Effector memory CD4-positive, alpha-beta T cell (primary cell): ENCODE results near the gene RASGRF1.

Experiments
- DNase-seq, 3 donors: peaks; one replicate each; pipeline ENCODE4 v3.0.0-alpha.2; 2020
- H3K27ac ChIP-seq: 2 replicates; pipeline ENCODE4 v1.7.0; 2013; ENCODE audit warnings: mild to moderate bottlenecking, low read length, moderate library complexity; ENCODE audit not compliant: insufficient read depth, poor library complexity, severe bottlenecking
- H3K27me3 ChIP-seq: replicated peaks from 2 replicates; pipeline ENCODE4 v1.7.0; 2013; ENCODE audit warnings: mild to moderate bottlenecking, low read length; ENCODE audit not compliant: insufficient read depth, control insufficient read depth, poor library complexity, severe bottlenecking
- H3K36me3 ChIP-seq: 2 replicates; pipeline ENCODE4 v1.7.0; 2013; ENCODE audit warnings: mild to moderate bottlenecking, low read length, moderate library complexity; ENCODE audit not compliant: control insufficient read depth, insufficient read depth
- H3K4me1 ChIP-seq: 2 replicates; pipeline ENCODE4 v1.7.0; 2013; ENCODE audit warnings: low read length, mild to moderate bottlenecking; ENCODE audit not compliant: control insufficient read depth, insufficient read depth, poor library complexity, severe bottlenecking
- H3K4me3 ChIP-seq: 2 replicates; pipeline ENCODE4 v1.7.0; 2013; ENCODE audit warnings: low read length, low read depth, mild to moderate bottlenecking; ENCODE audit not compliant: insufficient read depth, poor library complexity, severe bottlenecking
- H3K9me3 ChIP-seq: 2 replicates; pipeline ENCODE4 v1.7.0; 2013; ENCODE audit warnings: mild to moderate bottlenecking, low read length, moderate library complexity; ENCODE audit not compliant: control insufficient read depth

The RASGRF1 gene

DNA sequence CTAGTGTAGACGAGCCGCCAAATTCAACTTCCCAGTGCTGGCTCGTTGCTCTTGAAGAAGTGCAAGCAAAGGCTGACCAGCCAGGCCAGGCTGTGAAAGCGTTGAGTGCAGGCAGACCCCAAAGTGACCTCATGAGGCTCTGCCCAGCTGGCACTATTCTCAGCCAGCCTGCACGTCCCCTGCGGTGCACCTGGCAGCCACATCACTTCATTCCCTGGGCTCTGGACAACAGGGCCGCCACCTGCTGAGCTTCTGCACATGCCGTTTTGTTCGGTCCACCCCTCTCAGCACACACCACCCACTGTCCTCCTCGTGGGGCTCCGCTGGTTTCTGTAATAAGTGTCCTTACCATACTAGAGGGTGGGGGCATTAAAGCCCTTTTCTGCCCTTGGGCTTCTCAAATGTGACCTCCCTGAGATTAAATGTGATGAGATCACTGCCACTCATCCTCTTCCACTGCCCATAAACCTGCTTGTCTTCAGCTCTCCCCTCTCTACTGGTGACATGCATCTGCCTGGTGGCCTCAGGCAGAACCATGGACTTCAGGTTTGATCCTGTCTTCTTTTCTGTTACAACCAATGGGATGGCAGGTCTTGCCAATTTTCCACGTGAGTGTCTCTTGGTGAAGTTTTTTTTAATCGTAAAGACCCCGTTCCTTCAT, 6.1 kb downstream of the RASGRF1 start:
- Histone ChIP-seq H3K27me3 (peaks cover 2% of the 10 kb centered on the region), H3K4me1 (no peaks in the 10 kb centered on the region), H3K36me3 (no peaks in the 10 kb centered on the region)

DNA sequence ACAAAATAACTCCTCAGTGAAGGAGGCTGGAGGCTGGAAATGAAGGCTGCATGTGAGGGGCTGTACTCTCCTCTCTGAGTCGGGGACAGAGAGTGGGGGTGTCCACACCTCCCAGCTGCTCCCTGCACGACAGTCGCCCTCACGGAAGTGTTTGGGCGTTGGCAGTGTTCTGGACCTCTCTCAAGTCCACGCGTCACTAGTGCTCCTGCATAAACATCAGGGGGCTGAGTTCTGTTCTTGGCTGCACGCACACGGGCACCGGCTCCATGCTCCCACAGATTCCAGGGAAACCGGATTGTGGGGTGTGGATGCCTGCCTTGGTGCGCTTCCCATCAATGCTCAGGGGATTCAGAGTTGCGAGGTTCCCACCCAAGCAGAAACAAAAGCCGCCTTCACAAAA, 7.4 kb downstream of the RASGRF1 start:
- H3K4me3 ChIP-seq: no peak overlapping the region
- no peaks in the 10 kb centered on the region for H3K36me3 ChIP-seq
- H3K4me1 ChIP-seq: no peaks in the 10 kb centered on the region
- no peaks in the 10 kb centered on the region for H3K27me3 ChIP-seq
- no peak for DNase-seq
- no peak overlapping the region for H3K27ac ChIP-seq
- H3K9me3 ChIP-seq: no peaks in the 10 kb centered on the region

More for the DNA sequence above, 6.1 kb downstream of the RASGRF1 start:
- H3K9me3 ChIP-seq: no peaks in the 10 kb centered on the region
- no peak for DNase-seq
- no peak overlapping the region for H3K27ac ChIP-seq
- no peak overlapping the region for H3K4me3 ChIP-seq

DNA sequence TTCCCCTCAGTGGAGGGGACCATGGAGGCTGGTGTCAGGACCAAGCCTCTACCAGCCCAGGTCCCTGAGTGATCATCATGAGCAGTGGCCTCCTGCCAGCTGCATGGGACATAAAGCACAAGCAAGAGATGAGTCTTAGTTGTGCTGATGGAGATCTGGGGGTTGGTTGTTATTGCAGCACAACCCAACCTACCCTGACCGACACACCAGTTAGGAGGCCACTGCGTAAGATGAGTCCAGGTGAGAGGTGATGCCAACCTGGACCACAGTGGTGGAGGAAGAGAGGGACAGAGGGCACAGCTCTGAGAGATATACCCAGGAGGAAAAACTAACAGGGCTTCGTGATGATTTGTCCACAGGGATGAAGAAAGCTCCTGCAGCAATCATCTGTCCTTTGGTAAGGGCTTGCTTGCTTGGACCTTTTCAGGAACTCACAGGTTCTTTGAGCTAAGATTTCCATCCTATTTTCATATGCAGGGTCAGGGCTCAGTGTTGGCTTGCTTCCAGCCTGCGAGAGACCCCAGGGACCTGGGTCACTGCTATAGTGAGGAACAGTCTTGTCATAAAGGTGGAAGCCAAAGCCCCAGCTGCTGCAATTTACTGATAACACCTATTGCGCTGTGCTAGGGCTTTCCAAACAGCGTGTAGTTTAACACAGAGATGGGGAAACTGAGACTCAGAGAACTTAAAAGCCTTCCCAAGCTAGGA, 8.1 kb downstream of the RASGRF1 start:
- H3K27me3 ChIP-seq: no peaks in the 10 kb centered on the region
- no peak overlapping the region for H3K27ac ChIP-seq
- no peak overlapping the region for H3K4me3 ChIP-seq
- no peaks in the 10 kb centered on the region for H3K9me3 ChIP-seq
- H3K4me1 ChIP-seq: no peaks in the 10 kb centered on the region
- no peak for DNase-seq
- H3K36me3 ChIP-seq: no peaks in the 10 kb centered on the region

DNA sequence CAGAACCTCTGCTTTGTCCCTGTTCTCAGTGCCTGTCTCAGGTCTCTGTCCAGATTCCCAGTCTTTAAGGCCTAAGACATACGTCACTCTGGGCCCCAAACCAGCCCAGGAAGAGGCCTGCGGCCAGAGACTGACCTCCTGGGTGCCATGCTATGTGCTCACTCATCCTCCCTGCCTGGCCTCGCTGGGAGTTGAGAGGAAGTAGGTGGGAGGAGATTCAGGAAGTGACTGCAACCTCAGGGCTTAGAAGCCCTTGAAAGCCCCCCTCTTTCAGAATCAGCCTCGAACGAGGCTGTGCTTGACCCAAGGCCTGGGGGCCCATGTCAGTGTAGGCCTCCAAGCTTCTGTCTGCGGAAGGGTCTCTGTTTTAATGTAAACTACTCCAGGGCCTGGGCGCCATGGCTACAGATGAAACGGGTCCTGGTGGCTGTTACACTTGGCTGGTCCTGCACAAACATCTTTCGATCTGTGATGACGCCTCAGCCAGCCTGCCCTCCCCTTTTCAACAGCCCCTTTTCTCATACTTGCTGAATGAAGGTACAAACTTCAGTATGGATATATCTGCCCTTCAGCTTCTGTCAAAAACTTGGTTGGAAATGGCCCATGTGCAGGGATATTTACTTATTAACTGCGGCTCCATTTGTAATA, 11.7 kb downstream of the RASGRF1 start:
- Histone ChIP-seq H3K36me3 (no peaks in the 10 kb centered on the region), H3K4me1 (no peaks in the 10 kb centered on the region), H3K4me3 (no peak overlapping the region), H3K27me3 (no peaks in the 10 kb centered on the region), H3K9me3 (no peaks in the 10 kb centered on the region), H3K27ac (no peak overlapping the region)
- no peak for DNase-seq

DNA sequence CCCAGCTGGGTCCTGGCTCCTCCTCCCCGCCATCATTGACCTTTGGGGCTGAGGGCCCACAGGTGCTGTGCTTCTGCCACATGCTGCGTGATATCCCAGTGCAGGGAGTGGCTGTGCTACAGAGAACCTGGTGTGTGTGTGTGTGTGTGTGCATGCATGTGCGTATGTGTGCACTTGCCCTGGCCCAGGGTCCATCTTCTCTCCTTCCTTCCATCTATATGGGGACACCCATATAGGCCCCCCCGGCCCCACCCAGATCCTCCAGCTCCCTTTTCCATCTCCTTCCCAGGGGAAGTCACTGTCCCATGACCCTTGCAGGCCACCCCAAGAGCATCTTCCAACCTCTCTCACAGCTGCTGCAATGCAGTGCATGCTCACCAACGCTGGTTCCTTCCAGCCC, 12.6 kb downstream of the RASGRF1 start:
- Histone ChIP-seq H3K27me3 (no peaks in the 10 kb centered on the region), H3K27ac (no peak overlapping the region), H3K4me1 (no peaks in the 10 kb centered on the region), H3K36me3 (no peaks in the 10 kb centered on the region), H3K9me3 (no peaks in the 10 kb centered on the region), H3K4me3 (no peak overlapping the region)
- DNase-seq: no peak

DNA sequence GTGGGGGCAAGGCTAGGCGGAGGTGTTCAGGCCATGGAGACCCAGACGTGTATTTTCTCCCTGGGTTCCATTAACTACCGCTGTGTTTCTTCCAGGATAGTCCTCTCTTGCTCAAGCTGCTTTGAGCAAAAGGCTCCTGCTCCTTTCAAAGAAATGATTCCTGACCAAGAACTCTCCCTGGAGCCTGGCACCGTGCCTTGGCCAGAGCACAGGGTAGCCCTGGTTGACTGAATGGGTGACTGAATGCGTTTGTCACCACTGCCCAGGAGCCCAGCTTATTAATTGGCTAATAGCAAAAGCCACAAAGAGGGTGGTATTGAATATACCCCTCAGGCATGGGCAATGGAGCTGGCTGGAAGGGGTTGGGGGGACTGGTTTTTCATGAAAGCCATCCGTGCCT, 13.9 kb downstream of the RASGRF1 start:
- no peak overlapping the region for H3K4me3 ChIP-seq
- H3K36me3 ChIP-seq: no peaks in the 10 kb centered on the region
- no peak overlapping the region for H3K27ac ChIP-seq
- no peaks in the 10 kb centered on the region for H3K9me3 ChIP-seq
- DNase-seq: no peak
- H3K4me1 ChIP-seq: no peaks in the 10 kb centered on the region
- H3K27me3 ChIP-seq: no peaks in the 10 kb centered on the region

DNA sequence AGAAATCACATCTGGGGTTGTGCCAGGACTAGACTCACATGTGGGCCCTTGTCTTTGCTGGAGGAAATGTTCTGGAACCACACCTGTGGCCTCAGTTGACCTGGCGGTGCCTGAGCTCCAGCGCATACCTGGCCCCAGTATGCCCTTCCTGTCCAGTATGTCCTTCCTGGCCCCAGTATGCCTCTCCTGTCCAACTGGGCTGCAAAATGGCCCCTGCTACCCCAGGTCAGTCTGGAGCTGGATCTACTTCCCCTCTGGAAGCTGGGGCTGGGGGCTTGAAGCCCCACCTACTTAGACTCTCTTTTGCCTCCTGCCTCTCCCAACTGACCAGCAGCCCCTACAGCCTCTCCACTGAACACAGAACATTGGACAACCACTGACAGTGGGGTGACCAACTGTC, 15.3 kb downstream of the RASGRF1 start:
- DNase-seq: no peak
- Histone ChIP-seq H3K36me3 (no peaks in the 10 kb centered on the region), H3K9me3 (no peaks in the 10 kb centered on the region), H3K4me3 (no peak overlapping the region), H3K27me3 (no peaks in the 10 kb centered on the region), H3K27ac (no peak overlapping the region), H3K4me1 (no peaks in the 10 kb centered on the region)

DNA sequence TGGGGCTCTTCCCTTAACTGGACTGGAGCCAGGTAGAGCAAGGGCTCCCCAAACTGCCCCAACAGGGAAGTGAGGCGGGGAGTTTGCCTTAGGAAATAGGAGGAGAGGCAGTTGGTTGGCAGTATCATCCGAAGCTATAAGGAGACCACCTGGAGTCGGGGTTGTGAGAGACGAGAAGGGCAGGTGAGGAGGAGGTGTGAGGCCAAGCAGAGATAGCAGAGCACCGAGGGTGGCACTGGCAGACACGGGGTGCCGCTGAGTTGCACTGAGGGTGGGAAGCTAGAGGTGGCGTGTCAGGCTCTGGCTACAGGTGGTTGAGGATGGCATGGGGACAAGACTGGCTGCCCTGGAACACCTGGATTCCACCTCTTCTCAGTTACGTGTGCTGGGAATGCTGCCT, 17.2 kb downstream of the RASGRF1 start:
- DNase-seq: no peak
- H3K9me3 ChIP-seq: no peaks in the 10 kb centered on the region
- no peak overlapping the region for H3K4me3 ChIP-seq
- H3K27ac ChIP-seq: no peak overlapping the region
- no peaks in the 10 kb centered on the region for H3K4me1 ChIP-seq
- H3K36me3 ChIP-seq: no peaks in the 10 kb centered on the region
- no peaks in the 10 kb centered on the region for H3K27me3 ChIP-seq

DNA sequence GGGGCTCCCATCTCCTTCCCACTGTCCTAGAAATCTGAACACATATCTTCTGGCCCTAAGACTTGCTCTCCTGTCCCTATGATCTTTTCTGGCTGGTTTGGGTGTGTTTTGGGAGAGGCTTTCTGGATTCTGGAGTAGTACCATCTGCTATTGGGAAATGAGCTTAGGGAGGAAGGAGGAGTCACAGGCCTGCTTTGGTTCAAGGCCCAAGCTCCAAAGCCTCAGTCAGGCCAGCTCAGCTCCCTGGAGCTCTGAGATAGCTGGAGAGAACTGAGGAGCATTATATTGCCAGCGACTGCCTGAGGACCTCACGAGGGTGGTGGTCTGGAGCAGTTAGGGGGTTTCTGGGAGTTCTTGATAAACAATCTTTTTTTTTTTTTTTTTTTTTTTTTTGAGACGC, 18.7 kb downstream of the RASGRF1 start:
- Histone ChIP-seq H3K9me3 (no peaks in the 10 kb centered on the region), H3K4me1 (no peaks in the 10 kb centered on the region), H3K36me3 (no peaks in the 10 kb centered on the region), H3K27ac (no peak overlapping the region), H3K27me3 (no peaks in the 10 kb centered on the region), H3K4me3 (no peak overlapping the region)
- no peak for DNase-seq

DNA sequence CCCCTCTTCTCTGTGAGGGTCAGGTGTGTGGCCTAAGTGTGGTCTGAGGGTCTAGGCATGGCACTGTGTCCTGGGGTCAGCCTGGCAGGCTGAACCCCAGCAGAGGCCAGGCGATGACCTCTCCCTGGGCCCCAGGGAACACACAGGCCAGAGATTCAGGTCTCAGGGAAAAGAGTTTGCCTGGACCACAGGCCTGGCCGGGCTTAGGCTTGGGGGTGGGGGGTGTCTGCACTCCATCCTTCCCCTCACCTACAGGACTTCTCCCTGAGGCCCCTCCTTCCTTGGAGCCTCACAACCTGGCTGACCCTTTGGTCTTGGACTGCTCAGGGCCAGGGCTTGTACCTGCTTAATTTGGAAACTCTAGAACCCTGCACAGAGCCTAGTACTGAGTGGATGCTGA, 21.8 kb downstream of the RASGRF1 start:
- no peak for DNase-seq
- Histone ChIP-seq H3K27me3 (no peaks in the 10 kb centered on the region), H3K9me3 (no peaks in the 10 kb centered on the region), H3K36me3 (no peaks in the 10 kb centered on the region), H3K4me3 (no peak overlapping the region), H3K4me1 (no peaks in the 10 kb centered on the region), H3K27ac (no peak overlapping the region)
